GM18505 (cell line): Measurements from ENCODE around the gene GIMAP1.
A peak's percentile ranks its signal among the peaks of the same experiment; 100 is the strongest.

Source experiments
- ATAC-seq: cut with Tn5 transposase; IDR thresholded peaks from one replicate; pipeline ENCODE4 v1.9.1; 2021; ENCODE audit not compliant: unreplicated experiment
- POLR2A ChIP-seq: IDR thresholded peaks from 4 replicates; pipeline ENCODE4 v1.6.1; 2011; ENCODE audit warnings: borderline replicate concordance; ENCODE audit not compliant: insufficient read depth, insufficient read length; ENCODE audit errors: extremely low read depth

The GIMAP1 gene

DNA sequence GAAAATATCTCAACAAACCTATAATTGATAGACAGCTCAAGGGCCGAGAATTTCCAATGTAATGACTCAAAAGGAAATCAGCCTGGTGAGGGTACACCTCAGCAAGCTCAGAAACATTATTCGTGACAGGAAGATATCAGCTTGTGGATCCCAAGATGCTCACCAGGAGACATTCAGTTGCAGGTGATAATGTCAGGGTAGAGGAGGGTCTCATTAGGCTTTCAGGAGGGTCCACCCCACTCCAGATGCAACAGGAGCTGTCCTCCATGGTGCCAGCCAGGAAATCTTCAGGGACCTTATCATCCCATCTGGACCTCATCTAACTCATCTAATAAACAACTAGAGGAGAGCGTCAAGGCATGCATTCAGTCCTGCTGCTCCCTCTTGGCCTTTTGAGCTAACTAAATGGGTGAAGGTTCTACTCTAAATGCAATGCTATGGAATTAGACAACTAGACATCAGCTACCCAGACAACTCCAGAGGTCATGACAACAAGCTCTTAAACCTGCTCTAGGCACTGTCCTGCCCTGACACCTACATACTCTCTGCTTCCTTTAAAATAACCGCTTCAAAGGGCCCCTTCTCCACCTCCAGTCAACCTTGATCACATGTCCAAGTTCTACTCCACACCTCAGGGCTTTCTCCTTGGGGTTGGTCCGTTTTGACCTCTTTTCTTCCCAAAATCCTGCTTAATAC, 16.5 kb downstream of the GIMAP1 start:
- TF ChIP-seq POLR2A = no peak
- ATAC-seq = no peak

DNA sequence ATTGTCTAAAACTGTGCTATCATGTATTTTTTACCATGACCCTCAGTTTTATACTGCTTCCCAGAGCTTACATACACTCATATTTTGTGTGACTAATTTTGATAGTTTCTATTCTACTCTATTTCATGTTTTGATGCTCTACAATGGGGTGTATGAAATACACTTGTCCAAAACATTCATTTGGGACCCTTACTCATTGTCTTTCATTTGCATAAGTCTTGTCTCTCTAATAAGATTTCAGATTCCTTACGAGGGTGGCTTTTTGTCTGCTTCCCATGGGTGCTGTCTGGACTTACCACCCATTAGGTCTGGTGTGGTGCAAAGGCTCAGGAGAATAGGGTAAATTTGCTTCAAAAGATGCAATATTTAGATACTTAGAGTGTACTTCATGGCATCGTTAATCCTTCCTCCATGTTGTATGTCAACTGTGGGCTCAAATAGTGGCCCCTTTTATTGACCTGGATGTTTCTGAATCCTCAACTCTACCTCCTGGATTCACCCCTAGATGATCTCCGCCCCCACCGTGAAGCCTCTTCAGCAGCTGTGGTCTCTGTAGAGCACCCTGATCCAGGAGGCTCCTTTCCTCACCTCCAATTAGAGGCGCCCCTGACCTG, 17.2 kb downstream of the GIMAP1 start:
- no peak for TF ChIP-seq POLR2A
- ATAC-seq = no peak

DNA sequence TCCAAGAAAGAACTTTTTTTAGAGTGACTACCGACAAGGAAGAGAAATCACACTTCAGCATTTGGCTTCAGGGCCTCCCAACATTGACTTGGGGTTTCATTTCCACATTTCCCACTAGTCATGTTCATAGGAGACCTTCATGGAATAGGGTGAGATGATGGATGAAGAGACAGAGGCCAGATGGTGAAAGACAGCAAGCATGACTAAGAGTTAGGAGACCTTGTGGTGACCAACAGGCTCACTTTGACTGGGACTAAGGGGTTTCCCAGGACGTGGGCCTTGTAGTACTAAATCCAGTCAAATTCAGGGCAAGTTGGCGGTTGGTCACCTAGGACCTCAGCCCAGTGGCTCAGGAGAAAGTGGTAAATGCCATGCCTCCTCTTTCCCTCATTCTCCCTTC, 17.8 kb downstream of the GIMAP1 start:
- no peak for ATAC-seq
- no peak for TF ChIP-seq POLR2A

DNA sequence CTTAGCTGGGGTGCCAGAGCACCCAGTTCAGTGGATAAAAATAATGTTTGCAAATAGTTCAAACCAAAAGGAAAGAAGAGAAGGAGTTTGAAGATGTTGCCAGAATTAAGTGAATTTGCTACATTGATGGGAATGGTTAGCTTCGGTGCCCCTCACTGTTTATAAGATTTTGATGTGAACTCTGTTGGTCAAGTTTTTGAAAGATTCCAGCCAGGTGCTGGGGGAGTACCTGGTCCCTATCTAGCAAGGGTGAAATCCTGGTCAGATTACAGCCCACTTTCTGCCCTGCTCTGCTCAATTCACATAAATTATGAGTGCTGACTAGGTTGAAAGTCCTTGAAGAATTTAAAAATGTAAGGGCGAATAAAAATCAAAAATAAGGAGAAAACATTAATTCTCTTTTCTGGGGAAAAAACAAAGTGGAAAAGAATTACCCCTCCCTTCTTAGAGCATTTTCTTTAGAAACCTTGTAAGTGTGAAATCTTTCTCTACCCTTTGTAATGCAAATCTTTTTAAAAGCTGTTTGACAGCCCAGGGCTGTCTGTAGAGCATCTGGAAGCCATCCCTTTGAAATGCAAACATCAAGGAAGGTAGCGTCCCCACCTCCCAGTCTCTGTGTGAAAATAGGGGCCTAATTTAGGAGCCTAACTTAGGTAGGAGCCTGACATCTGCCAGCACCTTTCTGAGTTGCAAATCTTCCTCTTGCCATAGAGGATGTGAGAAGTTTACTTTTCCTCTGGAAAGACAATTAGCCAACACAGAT, 19.4 kb downstream of the GIMAP1 start:
- ATAC-seq = no peak
- TF ChIP-seq POLR2A = no peak

DNA sequence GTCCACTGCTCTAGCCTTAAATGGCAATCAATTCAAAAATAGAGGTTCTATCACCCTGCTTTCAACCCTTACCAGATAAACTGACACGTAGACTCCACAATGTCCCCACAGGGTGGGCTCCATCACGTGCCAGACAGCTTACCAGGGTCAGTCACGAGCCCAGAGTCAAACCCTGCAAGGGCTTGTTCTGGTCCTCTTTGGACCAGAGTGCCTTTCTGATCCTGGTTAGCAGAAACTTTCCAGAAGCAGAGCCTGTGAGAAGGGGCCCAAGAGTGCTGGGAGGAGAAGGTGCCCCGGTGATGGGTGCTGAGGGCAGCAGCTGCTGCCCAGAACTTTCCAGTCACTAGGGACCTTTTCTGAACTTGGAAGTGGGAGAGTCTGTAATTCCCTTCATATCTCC, 20.5 kb downstream of the GIMAP1 start:
- no peak for ATAC-seq
- no peak for TF ChIP-seq POLR2A

DNA sequence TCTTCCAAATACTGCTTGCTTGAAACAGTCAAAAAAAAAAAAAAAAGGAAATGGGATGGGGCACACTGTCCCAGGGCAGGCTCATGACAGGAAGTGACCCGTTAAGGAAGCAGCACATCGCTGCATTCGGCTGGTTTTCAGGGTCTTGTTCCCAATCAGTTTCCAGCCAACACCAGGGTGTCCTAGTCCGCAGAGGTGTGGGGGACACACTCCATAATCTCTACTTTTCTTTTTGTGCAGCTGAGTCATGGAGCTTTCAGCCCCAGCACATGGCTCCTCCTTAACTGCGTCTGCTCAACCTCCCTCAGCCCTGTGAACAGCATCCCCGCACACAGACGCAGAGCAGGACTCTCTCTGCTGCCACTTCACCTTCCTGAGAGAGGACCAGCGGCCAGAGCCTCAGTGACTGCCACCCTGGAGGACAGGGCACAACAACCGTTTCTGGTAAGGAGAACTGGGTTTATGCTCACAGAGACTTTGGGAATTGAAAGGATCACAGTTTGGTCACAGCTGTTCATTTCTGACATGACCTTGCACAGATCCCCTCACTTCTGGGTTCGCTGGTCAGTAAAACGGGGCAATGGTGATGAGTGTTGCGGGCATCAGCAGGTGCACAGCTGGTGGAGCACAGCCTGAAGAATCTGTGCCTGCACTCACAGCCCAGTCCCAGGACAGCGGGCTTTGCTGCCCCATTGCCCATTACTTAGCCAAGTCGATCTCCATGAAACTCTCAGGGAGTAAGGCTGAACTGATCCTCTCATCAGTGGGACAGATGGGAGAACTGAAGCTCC, 21.0 kb downstream of the GIMAP1 start, which contains the start of gene GIMAP5:
Gene GIMAP5, plus strand, starts transcription at position 154 of the 791 bp plus-strand sequence. CDS start 3,467 bp downstream, outside the sequence.
- TF ChIP-seq POLR2A = peak; percentile 60
- no peak for ATAC-seq

DNA sequence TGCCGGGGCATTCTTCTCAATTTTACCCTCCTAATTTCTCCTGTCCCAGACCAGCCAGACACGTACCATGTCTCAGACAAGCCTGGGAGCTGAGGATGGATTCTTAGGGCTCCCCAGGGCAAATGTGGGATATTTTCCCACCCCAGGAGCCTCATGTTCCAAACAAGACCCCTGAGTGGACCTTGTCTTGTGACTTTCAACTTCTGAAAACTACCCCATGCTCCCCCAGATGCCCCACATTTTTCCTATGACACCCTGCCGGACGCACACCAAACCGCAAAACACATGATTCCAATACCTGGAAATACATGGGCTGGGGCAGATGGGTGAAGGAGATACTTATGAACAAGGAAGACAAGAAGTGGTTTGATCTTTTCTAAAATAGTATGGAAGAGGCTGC, 21.7 kb downstream of the GIMAP1 start:
- TF ChIP-seq POLR2A = no peak
- no peak for ATAC-seq

DNA sequence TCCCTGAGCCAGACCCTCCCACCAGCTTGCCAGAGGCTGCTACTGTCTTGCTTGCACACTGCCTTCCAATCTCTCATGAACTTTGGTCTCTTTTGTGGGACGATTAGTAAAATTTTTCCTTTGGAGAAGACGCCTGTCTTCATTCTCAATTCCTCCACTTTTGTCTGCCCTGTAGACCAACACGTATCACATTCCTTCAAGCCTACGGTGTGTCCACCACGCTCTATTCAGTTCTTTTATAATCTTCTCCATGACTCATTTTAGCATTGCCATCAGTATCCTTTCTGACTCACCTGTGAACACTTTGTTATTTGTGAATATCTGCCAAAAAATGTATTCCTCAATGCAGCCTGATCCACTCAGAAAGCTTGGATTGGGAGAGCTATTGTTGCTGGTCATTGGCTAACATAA, 22.2 kb downstream of the GIMAP1 start:
- no peak for TF ChIP-seq POLR2A
- ATAC-seq = no peak

DNA sequence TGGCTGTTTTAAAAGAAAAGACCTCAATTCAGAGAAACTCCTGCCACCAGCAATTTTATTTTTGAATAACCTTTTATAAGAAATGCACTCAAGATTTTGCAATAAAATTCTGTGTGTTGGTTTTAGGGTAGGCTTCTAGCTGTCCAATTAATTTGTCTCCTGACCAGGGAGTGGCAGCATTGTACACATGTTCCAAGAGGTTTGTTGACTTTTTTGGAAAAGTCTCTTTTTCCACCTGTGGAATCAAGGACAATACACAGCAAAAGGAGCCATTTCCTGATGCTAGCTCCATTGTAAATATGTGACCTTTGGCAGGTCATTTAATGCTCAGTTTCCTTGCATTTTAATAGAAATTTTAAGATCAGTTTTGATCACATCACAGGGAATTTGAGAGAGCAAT, 22.6 kb downstream of the GIMAP1 start:
- no peak for ATAC-seq
- no peak for TF ChIP-seq POLR2A

DNA sequence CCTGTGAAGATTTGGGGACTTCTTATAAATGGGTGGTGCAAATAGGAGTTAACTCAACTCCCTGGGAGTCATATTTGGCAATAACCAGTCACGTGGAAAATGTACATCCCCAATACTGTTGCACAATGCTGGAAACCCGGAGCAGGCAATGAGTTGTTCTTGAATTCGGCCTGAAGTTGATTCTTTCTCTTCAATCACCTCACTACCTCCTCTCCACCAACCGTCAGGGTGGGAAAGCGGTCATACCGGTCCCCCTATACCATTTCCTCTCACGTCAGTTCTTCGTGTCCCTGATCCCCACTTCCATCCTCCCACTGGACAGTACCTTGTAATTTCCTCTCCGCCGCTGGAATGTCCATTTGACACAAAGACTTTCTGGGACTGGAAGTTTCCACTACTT, 23.6 kb downstream of the GIMAP1 start:
- no peak for ATAC-seq
- no peak for TF ChIP-seq POLR2A

DNA sequence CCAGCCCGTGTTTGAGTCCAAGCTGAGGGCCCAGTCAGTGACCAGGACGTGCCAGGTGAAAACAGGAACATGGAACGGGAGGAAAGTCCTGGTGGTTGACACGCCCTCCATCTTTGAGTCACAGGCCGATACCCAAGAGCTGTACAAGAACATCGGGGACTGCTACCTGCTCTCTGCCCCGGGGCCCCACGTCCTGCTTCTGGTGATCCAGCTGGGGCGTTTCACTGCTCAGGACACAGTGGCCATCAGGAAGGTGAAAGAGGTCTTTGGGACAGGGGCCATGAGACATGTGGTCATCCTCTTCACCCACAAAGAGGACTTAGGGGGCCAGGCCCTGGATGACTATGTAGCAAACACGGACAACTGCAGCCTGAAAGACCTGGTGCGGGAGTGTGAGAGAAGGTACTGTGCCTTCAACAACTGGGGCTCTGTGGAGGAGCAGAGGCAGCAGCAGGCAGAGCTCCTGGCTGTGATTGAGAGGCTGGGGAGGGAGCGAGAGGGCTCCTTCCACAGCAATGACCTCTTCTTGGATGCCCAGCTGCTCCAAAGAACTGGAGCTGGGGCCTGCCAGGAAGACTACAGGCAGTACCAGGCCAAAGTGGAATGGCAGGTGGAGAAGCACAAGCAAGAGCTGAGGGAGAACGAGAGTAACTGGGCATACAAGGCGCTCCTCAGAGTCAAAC, 26.0 kb downstream of the GIMAP1 start:
- no peak for TF ChIP-seq POLR2A
- no peak for ATAC-seq

DNA sequence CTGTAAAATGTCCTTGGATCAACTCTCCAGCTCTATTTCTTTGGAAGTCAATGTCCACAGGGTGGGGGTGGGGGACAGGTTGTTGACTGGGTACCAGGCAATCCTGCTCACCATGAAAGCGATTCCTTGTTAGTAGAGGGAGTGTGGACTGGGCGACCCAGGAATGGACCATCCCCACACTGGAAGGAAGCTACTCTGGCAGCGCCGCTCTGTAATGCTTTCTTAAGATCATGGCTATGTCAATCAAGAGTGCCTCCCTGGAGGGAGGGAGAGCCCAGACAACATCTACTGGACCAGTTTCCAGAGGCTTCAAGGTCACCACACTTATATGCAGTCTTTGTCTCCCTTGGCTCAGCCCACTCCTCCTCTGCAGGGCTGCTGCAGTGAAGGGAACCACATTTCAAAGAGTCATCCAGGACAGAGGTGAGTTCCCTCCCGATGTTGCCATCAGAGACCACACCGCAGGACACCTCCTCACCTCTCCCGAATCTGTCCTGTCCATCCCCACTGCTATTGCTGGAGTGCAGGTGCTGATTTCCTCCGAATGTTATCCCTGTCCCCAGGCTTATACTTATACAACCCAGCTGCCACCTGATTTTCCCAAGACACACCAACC, 27.7 kb downstream of the GIMAP1 start:
- ATAC-seq = no peak
- peak; percentile 40 for TF ChIP-seq POLR2A
